Stimulated activated CD4-positive, alpha-beta T cell treated with anti-CD3 and anti-CD28 coated beads, Interleukin-2, amount 100 ng/mL, for 4 hours (primary cell): Measurements from ENCODE around the gene CLN6.
"Not testable (repeated sequence)": the region's sequence is repeated elsewhere in the genome, so short reads cannot be mapped to it uniquely, and the experiment has no call there.

ENCODE experiments used
- DNase-seq: peaks from one replicate; pipeline ENCODE4 v3.0.0-alpha.2; 2020; ENCODE audit warnings: low read depth

Gene CLN6

DNA sequence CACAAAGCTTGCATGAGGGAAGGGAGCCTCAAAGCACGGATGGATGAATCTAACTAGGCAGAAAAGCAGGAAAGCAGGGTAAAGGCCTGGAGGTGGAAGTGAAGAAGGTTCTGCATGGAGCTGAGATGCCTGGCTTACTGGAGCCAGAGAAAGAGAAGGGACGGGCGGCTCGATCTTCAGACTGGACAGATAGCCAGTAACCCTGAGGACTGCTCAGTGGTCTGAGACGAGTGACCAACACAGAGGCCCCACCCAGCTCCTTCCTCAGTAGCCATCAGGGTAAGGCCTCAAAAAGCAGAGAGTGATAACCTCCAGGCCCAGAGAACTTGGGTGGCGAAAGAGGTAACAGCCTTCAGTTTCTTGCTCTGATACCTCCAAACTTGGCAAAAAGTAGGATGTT, 6.4 kb downstream of the CLN6 start:
- DNase-seq, result no peak

DNA sequence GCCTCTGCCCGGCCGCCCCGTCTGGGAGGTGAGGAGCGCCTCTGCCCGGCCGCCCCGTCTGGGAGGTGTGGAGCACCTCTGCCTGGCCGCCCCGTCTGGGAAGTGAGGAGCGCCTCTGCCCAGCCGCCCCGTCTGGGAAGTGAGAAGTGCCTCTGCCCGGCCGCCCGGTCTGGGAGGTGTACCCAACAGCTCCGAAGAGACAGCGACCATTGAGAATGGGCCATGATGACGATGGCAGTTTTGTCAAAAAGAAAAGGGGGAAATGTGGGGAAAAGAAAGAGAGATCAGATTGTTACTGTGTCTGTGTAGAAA, 7.1 kb downstream of the CLN6 start:
- DNase-seq, result not testable (repeated sequence)

DNA sequence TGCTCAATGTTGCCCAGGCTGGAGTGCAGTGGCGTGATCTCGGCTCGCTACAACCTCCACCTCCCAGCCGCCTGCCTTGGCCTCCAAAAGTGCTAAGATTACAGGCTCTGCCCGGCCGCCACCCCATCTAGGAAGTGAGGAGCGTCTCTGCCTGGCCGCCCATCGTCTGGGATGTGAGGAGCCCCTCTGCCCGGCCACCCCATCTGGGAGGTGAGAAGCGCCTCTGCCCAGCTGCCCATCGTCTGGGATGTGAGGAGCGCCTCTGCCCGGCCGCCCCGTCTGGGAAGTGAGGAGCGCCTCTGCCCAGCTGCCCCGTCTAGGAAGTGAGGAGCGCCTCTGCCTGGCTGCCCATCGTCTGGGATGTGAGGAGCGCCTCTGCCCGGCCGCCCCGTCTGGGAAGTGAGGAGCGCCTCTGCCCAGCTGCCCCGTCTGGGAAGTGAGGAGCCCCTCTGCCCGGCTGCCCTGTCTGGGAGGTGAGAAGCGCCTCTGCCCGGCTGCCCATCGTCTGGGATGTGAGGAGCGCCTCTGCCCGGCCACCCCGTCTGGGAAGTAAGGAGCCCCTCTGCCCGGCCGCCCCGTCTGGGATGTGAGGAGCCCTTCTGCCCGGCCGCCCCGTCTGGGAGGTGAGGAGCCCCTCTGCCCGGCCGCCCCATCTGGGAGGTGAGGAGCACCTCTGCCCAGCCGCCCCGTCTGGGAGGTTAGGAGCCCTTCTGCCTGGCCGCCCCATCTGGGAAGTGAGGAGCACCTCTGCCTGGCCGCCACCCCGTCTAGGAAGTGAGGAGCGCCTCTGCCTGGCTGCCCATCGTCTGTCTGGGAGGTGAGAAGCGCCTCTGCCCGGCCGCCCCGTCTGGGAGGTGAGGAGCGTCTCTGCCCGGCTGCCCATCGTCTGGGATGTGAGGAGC, 7.7 kb downstream of the CLN6 start:
- DNase-seq, result not testable (repeated sequence)

DNA sequence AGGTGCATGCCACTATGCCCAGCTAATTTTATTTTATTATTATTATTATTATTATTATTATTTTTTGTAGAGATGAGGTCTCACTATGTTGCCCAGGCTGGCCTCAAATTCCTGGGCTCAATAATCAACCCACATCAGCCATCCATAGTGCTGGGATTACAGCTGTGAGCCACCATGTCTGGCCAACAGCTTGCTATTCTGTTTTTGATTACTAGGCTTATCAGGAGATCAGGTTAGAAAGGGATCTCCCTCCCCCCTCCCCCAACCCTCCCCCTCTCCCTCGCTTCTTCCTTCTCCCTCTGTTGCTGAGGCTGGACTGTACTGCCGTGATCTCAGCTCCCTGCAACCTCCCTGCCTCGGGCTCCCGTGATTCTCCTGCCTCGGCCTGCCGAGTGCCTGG, 8.6 kb downstream of the CLN6 start:
- DNase-seq, result no peak

DNA sequence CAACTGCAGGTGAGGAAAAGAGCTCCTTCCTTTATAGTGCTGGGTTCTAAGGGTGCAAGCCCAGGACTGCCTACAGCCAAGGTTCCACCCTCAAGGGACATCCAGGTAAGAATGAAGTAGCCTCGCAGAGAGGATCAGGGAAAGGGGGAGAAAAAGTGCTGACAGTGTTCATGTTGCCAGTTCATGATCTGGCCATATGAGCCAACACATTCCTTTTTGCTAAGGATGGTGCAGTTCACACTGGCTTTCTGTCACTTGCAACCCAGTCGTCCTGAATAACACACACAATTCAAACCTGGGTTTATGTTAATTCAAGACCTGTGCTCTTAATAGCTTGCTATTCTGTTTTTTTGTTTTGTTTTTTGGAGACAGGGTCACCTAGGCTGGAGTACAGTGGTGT, 9.0 kb downstream of the CLN6 start:
- no peak for DNase-seq

DNA sequence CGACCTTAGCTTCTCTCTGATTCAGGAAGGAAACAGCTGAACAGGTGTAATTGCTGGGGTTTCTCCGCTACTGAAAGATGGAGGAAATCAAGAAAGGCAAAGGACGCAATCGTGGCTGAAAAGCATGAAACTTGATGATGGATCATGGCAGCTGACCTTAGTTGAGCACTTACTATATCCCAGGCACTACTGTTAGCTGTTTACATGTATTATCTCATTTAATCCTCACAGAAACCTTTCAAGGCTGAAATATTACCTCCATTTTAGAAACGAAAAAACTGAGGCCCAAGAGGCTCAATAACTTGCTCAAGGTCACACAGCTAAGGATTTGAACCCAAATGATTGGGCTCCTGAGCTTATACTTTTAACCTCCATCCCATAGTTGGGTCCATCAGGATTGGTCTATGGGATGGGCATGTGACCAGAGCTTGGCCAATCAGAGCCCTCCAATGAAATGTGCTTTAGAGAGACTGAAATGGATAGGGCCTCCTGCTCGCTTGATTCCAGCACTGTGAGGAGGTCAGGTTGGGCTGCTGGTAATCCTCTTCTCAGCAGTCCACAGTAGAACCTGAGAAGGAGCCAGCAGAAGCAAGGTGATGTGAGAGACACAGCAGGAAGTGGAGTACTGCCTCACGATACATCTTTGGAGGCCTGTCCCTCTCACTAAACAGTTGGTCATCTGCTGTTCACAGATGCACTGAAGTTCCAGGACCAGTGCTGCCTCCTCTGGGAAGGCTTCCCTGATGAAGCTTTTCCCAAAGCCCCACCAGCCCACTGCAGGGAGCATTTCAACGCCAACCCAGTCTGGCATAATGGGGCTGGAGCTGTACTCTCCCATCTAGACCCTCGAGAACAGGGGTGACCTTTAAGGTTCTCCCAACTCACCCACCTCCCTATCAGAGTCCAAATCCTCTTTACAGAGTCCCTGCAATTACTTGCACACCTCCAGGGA, 10.4 kb downstream of the CLN6 start:
- DNase-seq, result no peak

DNA sequence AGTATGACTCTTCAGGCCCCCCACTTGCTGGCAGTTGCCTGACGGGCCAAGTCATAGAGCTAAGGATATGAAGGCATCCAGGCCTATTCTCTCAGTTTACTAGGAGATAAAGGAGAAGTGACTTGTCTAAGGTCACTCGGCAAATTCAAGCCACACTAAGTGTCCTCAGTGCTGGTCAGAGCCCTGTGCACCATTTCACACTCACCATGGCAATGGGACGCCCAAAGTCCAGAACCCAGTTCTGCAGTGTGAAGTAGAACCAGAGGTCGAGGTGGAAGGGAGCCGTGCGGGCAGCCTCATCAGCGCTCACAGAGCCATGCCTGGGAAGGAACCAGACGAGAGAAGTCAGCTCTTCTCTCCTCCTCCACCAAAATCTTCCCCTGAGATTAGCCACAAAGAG, 11.2 kb downstream of the CLN6 start:
- DNase-seq, result no peak

DNA sequence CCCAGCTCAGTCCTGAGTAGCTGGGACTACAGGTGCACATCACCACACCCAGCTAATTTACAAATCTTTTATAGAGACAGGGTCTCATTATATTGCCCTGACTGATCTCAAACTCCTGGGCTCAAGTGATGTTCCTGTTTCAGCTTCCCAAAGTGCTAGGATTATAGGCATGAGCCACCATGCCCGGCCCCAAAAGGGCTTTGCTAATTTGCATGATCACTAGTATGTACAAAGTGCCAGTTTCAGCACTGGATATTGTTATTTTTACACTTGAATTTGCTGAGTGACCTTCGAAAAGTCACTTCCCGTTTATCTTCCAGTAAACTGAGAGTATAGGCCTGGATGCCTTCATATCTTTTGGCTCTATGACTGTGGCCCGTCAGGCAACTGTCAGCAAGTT, 12.2 kb downstream of the CLN6 start:
- DNase-seq, result no peak

DNA sequence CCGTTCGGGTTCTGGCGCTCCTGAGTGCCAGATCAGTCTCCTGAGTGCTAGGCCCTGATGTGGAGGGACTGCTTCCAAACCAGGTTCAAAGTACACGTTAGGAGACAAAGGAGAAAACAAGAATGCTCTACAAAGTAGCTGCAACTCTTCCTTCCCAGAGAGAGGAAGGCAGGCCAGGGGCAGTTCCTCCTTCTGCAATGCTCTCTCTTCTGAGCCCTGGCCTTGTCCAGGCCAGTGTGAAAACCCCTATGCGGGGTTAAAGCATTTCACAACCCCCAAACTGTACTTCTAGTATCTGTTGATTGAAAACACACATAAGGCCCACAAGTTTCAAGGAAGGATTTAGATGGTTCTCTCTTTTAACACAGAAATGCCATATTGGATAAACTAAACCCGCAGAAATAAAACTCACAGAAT, 14.7 kb downstream of the CLN6 start:
- DNase-seq, result no peak

DNA sequence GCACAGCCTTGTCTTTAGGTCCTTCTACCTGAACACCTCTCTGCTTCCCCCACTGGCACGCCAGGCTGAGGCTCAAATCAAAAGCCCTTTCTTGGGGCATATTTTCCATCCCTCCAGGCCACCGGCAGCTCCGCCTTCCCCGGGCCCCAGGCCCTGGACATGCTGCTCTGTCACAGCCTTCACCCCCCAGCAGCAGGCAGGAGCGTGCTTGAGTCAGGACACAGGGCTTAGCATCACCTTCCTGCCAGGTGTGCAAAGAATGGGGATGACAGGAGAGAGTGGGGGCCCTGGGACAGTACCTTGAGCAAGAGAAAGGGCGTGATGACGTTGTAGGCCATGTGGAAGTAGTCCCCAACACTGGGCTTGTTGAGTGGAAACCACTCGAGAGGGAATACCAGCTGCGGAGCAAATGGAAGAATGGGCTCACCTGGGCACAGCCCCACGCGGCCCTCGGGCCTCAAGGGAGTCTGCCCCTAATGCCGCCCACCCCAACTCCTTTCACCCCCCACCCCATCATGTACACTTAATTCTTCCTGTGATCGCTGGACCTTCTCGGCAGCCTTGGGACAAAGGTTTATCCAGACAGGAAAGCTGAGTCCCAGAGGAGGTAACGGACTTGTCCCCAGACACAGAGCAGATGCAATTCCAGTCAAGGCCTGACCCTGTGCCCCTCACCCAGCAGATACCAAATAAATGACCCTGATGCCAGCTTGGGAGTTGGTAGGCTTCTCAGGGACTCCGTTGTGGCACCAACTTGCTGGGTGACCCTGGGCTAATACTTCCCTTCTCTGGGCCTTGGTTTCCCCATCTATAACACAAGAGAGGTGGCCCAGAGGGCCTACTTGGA, 15.3 kb downstream of the CLN6 start:
- DNase-seq, result no peak

DNA sequence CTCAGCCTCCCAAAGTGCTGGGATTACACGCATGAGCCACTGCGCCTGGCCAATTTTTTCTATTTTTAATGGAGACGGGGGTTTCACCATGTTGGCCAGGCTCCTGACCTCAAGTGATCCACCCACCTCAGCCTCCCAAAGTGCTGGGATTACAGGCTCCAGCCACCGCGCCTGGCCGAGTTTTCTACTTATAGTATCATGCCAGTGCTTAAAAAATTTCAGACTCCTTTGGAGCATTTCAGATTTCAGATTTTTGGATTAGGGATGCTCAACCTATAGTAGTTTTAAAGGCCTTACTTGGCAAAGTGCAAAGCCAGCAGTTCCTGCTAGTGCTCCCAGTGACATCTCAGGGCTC, 16.1 kb downstream of the CLN6 start:
- DNase-seq, result not testable (repeated sequence)

DNA sequence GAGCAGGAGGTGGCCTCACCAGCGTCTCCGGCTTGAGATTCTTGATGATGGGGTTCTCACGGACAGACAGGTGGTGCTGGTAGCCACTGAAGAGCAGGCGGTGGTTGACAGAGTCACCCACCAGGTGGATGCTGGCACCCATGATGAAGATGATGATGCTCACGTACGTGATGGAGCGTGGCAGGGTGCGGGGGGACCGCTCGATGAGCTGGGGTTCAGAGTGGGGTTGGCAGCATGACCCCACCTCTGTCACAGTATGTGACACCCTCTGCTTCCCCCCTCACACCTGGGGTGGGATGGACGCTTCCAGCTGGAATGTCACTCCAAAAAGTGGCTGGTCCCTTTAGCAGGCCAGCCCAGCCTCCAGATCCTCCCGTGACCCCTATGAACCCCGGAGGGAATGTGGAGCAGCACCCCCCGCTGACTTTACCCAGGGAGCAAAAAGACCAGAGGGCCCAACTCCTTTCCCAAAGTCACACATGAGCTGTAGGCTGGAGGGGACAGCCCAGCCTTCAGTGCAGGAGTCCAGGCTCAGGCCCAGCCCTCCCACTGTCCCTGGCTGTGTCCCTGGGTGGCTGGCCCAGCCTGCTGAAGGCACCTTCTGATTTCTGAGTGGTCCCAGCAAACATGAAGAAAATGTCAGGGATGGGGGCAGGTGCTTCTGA, 17.7 kb downstream of the CLN6 start:
- no peak for DNase-seq

DNA sequence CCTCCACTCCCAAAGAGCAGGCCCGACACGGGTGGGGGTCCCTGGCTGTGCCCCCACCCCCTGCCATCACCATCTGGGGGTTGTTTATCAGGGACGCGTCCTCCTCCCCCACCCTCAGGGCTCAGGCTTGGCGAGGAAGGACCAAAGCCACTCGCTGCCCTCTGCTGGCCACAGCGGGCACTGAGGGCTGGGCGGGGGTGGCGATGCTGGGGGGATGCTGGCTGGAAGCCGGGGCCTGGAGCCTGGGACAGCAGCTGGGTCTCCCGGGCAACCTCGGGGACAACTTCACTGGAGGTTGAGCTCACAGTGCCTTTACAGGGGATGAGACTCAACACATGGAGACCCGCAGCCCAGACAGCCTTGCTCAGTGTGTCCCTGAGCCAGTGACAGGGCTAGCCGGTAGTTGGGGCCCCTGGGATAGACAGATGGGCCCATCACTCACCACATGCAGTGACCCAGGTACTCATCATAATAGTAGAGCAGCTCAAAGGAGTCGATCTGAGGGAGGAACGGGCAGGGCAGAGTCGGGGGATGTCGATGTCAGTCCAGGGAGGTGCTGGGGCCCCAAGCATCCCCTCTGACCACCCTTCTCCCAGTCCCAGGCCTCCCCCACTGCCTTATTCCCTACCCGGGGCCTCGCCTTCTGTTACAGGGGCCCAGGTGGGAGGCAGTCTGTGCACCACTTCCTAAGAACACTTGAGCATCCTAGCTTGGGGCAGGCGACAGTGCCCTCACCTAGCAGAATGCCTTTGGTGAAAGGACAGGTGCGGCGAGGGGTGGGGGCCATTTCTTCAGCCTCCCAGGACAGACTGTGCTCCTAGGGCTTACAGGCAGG, 18.5 kb downstream of the CLN6 start:
- peak; percentile 22 for DNase-seq

DNA sequence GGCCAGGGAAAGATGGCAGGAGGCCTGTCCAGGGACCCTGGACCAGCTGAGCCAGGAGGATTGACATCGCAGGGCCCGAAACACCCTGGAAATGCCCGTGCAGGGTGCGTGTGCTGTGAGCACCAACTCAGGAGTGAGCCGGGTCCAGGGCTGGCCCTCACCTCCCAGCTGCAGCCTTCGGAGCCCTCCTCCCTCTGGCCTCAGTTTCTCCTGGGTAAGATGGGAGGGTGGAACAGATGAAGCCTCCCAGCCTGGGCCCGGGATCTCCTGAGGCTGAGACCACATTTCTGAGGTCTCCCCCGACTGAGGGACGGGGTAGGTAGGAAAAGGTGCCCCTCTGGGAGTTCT, 19.1 kb downstream of the CLN6 start:
- DNase-seq, result no peak

DNA sequence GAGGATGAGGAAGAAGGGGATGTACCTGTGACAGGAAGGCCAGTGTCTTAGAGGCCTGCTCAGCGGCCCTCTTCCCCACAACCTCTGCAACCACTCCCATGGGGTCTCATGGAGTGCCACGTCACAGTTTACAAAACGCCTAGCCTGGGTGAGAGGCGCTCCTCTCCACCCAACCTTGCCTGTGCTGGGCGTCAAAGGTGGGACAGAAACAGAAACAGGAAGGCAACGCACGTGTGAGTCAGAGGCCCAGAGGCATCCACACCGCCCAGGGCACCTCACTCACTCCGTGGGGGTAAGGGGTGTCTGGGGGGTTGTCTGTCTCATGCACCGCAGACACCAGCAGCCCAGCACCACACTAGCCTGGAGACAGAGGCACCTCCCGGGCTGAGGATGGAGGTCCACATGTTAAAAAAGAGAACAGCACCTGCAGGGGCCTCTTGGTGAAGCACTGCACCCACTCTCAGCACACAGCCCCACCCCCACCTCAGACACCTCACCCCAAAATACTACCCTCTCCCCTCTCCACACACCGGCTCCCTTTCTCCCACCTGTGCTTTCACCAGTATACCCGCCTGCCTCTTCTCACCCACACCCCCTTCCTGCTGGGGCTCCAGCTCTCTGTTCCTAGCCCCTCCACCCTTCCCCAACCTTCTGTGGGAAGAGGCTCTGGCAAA, 19.7 kb downstream of the CLN6 start:
- peak; percentile 35 for DNase-seq

DNA sequence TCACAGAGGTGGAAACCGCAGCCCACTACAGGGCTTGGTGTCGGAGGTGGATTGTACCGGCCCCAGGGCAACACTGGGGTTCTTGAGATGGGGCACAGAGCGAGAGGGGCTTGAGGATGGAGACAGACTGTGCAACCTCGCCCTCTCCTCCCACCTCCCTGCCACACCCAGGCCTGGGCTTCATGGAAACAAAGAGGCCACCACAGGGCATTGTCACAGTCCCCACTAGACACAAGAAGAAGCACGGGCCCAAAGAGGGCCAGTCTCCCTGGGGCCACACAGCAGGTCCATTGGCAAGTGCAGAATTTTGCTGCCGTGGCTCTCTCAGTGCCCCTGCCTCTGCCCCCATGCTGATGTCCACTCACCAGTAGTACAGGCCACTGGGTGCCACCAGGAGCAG, 20.3 kb downstream of the CLN6 start:
- DNase-seq, result no peak

DNA sequence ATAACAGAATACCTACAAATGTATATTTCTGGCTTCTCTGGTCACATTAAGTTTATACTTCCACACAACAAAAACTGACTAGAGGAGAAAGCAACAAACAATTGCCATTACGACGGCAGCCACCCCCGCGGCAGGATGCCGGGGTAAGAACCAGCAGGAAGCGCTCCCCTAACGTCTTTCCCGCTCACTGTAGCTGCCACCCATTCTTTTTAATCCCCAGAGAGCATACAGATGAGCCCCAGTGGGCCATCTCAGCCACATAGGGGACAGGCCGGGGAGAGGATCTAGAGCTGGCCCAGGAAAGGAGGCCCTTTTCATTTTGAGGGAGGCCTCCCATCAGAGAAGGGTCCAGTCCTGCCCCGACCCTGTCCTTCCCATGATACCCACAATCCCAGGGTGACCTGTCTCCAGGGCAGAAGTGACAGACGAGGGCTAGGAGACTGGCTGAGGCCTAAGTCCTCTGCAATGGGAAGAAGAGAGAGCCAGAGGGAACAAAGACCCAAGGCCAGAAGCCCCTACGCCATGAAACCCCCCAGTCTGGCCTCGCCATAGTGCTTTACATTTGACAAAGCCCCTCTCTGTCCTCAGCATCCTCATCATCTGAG, 20.8 kb downstream of the CLN6 start:
- DNase-seq, result no peak

DNA sequence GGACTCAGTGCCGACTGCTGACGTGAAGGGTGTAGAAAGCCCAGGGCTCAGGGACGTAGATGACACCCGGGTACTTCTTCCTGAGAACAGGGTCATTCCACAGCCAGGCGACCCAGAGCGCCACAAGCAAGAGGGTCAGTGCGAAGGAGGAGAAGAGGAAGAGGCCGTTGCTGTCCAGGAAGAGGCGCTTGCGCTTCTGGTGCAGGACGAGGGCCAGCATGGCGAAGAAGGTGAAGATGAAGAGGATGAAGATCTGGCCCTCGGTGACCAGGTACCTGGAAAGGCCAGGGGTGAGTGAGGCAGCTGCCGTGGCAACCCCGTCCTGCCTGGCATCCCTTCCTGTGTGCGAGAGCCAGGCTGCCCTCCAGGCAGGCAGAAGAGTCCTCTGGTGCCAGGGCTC, 21.4 kb downstream of the CLN6 start:
- DNase-seq, result no peak

DNA sequence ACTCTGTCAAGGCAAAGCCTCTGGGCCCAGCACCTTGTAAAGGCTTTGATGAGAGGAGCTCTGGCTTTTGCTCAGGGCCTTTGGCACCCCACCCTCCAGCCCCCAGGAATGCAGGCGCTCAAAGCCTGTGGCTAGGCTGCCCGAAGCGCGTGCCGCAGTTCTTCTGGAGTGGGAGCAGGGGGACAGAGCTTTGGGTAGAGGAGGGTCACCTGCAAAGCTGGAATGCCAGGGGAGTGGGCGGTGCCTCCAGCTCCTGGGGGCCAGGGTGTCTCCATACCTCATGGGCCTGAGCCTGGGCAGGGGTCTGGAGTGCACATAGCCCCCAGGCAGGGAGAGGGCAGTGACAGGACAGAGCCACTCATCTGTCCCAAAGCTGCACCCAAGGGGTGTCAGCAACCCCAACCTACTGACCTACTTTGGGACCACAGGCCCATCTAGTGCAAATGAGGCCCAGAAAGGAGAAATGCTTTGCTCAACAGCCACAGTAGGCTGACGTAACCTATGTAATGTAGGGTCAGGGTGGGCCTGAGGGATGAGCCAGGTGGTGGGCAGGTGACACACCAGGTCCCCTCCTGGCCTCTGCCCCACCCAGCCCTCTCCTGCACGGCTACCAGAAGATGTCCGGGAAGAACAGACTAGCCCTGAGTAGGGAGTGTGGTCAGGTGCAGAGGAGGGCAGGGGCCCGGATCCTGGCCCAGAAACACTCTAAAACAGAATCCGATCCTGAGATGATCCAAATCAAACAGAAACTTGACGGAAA, 22.2 kb downstream of the CLN6 start:
- DNase-seq, result no peak
